Keratinocyte (primary cell): ENCODE data around the gene CXCL14. TPM values are rescaled to one million over a fixed set of nuclear protein-coding genes. Genes with fewer than 3 reads are reported as not detected.

Source experiments
- DNase-seq: peaks from one replicate; pipeline ENCODE4 v3.0.0-alpha.2; 2011; ENCODE audit warnings: low read depth, missing footprints, low spot score
- FAIRE-seq: peaks from 2 replicates; lab custom pipeline; 2011; peaks lifted over from hg19 to GRCh38; lab: Jason Lieb, UNC
- H2AFZ ChIP-seq: 2 replicates; pipeline ENCODE4 v1.6.0; 2012; ENCODE audit warnings: low read length, control low read depth, inconsistent platforms; ENCODE audit not compliant: control insufficient read depth
- H3K27ac ChIP-seq: 2 replicates; pipeline ENCODE4 v1.5.1; 2011; ENCODE audit warnings: low read length; ENCODE audit not compliant: control insufficient read depth, insufficient read depth
- H3K27me3 ChIP-seq: 3 replicates; pipeline ENCODE4 v1.6.0; 2011; ENCODE audit warnings: low read length; ENCODE audit not compliant: control insufficient read depth, insufficient read depth; ENCODE audit errors: extremely low read depth
- H3K36me3 ChIP-seq, 2 experiments: 2 replicates in 1 of 2; 3 replicates in 1 of 2; pipeline ENCODE4 v1.5.1; 2011; ENCODE audit warnings: low read length in 2 of 2, mild to moderate bottlenecking in 1 of 2; ENCODE audit not compliant: control insufficient read depth in 2 of 2, insufficient read depth in 2 of 2; ENCODE audit errors: extremely low read depth in 1 of 2
- H3K4me1 ChIP-seq: 3 replicates; pipeline ENCODE4 v1.5.1; 2011; ENCODE audit warnings: low read length; ENCODE audit not compliant: control insufficient read depth, insufficient read depth; ENCODE audit errors: extremely low read depth
- H3K4me2 ChIP-seq: 3 replicates; pipeline ENCODE4 v1.6.0; 2011; ENCODE audit warnings: low read depth, low read length; ENCODE audit not compliant: control insufficient read depth, insufficient read depth; ENCODE audit errors: extremely low read depth
- H3K4me3 ChIP-seq, 3 experiments: fragments of 200-600 bp in 1 of 3; sonication (generic) in 1 of 3; 2 replicates in 2 of 3; 3 replicates in 1 of 3; pipeline ENCODE4 v1.5.1; 2011 to 2016; ENCODE audit warnings: low read length in 3 of 3, mild to moderate bottlenecking in 3 of 3, control low read depth in 2 of 3, inconsistent platforms in 1 of 3, low read depth in 1 of 3, mixed read lengths in 1 of 3, mixed run types in 1 of 3, moderate library complexity in 1 of 3; ENCODE audit not compliant: control insufficient read depth in 2 of 3, insufficient read depth in 2 of 3; ENCODE audit errors: extremely low read depth in 1 of 3
- H3K79me2 ChIP-seq: 2 replicates; pipeline ENCODE4 v1.6.0; 2012; ENCODE audit warnings: low read length; ENCODE audit not compliant: control insufficient read depth, insufficient read depth
- H3K9ac ChIP-seq: 3 replicates; pipeline ENCODE4 v1.6.0; 2011; ENCODE audit warnings: low read length; ENCODE audit not compliant: control insufficient read depth, insufficient read depth; ENCODE audit errors: extremely low read depth
- H3K9me1 ChIP-seq: 3 replicates; pipeline ENCODE4 v1.6.0; 2011; ENCODE audit warnings: low read length; ENCODE audit not compliant: control insufficient read depth, insufficient read depth; ENCODE audit errors: extremely low read depth
- H3K9me3 ChIP-seq: 2 replicates; pipeline ENCODE4 v1.5.1; 2012; ENCODE audit warnings: low read depth, low read length; ENCODE audit not compliant: control insufficient read depth
- H4K20me1 ChIP-seq: 3 replicates; pipeline ENCODE4 v1.6.0; 2011; ENCODE audit warnings: low read length; ENCODE audit not compliant: control insufficient read depth, insufficient read depth; ENCODE audit errors: extremely low read depth
- EZH2 ChIP-seq: IDR thresholded peaks from one replicate; pipeline ENCODE4 v1.6.1; 2012; ENCODE audit warnings: inconsistent platforms, mild to moderate bottlenecking, low read length, moderate library complexity
- dilution Hi-C: fragments of 300-500 bp; cut with MboI; formaldehyde crosslinking; loops from one replicate; pipeline ENCODE4 v1.7.0; 2020; ENCODE audit warnings: low sequenced_read_pairs; ENCODE audit not compliant: extremely low pct_ligation_motif_present
- polyA plus RNA-seq, 5 experiments: library from polyadenylated mRNA; depleted of rRNA in 3 of 5; stranded (reverse) in 3 of 5; stranded (forward) in 1 of 5; unstranded in 1 of 5; fragments of >200 nt; gene quantifications; 1 replicate in 1 of 5; 2 replicates in 3 of 5; 3 replicates in 1 of 5; pipeline versions ENCODE4 v1.2.1 to v1.2.3, GENCODE V29; 2011 to 2012; ENCODE audit warnings: missing spikeins in 2 of 5, low read depth in 1 of 5, low replicate concordance in 1 of 5
- TF ChIP-seq, protein P1 (sequence below), 3 experiments: IDR thresholded peaks in 1 of 3; conservative IDR thresholded peaks in 1 of 3; optimal IDR thresholded peaks in 1 of 3; 2 replicates in 2 of 3; 3 replicates in 1 of 3; pipeline versions ENCODE3 to v1.5.1; 2011; ENCODE audit warnings: low read length in 3 of 3, mild to moderate bottlenecking in 3 of 3, moderate library complexity in 2 of 3, control low read depth in 1 of 3, inconsistent platforms in 1 of 3; ENCODE audit not compliant: insufficient read depth in 2 of 3; ENCODE audit errors: extremely low read depth in 1 of 3

CXCL14 gene
- polyA plus RNA-seq, 1 donor (not counting 4 experiments of a cell fraction or from before 2014, with no cell fraction given): 124 TPM

DNA sequence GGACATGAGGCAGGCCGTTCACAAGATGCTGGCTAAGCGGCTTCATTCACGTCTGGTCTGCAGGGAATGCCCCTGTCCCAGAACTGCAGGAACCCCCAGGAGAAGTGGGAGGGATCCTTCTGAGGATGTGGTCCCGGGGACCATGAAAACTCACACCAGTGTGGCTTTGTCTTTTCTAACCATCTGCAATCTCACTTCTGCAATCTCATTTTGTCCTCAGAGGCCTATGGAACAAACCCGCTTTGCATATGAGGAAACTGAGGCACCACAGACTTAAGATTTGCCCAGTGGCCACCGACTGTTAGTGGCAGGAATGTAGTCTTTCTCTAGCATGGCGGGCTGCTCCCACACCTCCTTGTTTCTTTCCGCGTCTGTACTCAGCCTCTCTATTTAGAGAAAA is 6.9 kb downstream of the CXCL14 start:
- Histone ChIP-seq H3K27ac (no peak overlapping the region), H3K27me3 (no peaks in the 10 kb centered on the region), H3K79me2 (no peaks in the 10 kb centered on the region), H4K20me1 (no peaks in the 10 kb centered on the region), H3K4me2 (no peak overlapping the region), H2AFZ (no peak overlapping the region), H3K4me1 (peaks cover 39% of the 10 kb centered on the region), H3K9me3 (no peaks in the 10 kb centered on the region), H3K9ac (no peak overlapping the region), H3K36me3 (no peaks in the 10 kb centered on the region), H3K9me1 (no peaks in the 10 kb centered on the region), H3K4me3 (no peak overlapping the region)
- FAIRE-seq (no peak), DNase-seq (no peak)
- dilution Hi-C loops: no loop called here
- TF ChIP-seq, protein P1, sequence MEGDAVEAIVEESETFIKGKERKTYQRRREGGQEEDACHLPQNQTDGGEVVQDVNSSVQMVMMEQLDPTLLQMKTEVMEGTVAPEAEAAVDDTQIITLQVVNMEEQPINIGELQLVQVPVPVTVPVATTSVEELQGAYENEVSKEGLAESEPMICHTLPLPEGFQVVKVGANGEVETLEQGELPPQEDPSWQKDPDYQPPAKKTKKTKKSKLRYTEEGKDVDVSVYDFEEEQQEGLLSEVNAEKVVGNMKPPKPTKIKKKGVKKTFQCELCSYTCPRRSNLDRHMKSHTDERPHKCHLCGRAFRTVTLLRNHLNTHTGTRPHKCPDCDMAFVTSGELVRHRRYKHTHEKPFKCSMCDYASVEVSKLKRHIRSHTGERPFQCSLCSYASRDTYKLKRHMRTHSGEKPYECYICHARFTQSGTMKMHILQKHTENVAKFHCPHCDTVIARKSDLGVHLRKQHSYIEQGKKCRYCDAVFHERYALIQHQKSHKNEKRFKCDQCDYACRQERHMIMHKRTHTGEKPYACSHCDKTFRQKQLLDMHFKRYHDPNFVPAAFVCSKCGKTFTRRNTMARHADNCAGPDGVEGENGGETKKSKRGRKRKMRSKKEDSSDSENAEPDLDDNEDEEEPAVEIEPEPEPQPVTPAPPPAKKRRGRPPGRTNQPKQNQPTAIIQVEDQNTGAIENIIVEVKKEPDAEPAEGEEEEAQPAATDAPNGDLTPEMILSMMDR (optimal IDR thresholded peaks at IDR 0.05 in 1 of 3, IDR thresholded peaks at IDR 0.05 in 1 of 3, conservative IDR thresholded peaks at IDR 0.05 in 1 of 3; ENCODE audit: extremely low read depth in 1 of 3, insufficient read depth in 2 of 3, low read length in 3 of 3): no peak
- no peak for TF ChIP-seq EZH2

GRCh38 chr5:135571066-135571609 is 7.7 kb downstream of the CXCL14 start:
- Histone ChIP-seq H3K4me3 (no peak overlapping the region), H3K27ac (no peak overlapping the region), H3K79me2 (no peaks in the 10 kb centered on the region), H3K9ac (no peak overlapping the region), H4K20me1 (no peaks in the 10 kb centered on the region), H3K9me3 (no peaks in the 10 kb centered on the region), H3K27me3 (no peaks in the 10 kb centered on the region), H3K4me1 (peaks cover 40% of the 10 kb centered on the region), H3K36me3 (no peaks in the 10 kb centered on the region), H3K4me2 (no peak overlapping the region), H3K9me1 (no peaks in the 10 kb centered on the region), H2AFZ (no peak overlapping the region)
- TF ChIP-seq, protein P1 (optimal IDR thresholded peaks at IDR 0.05 in 1 of 3, IDR thresholded peaks at IDR 0.05 in 1 of 3, conservative IDR thresholded peaks at IDR 0.05 in 1 of 3; ENCODE audit: extremely low read depth in 1 of 3, insufficient read depth in 2 of 3, low read length in 3 of 3): no peak
- TF ChIP-seq EZH2: no peak
- DNase-seq (no peak), FAIRE-seq (peak; percentile 5)
- dilution Hi-C loops: no loop called here
